Measurements from ENCODE around the gene POLD1. TPM values are rescaled to one million over a fixed set of nuclear protein-coding genes. Genes with fewer than 3 reads are reported as not detected.

POLD1 gene
- total RNA-seq, 1 donor from 2014 or later, result 18.9 TPM

DNA sequence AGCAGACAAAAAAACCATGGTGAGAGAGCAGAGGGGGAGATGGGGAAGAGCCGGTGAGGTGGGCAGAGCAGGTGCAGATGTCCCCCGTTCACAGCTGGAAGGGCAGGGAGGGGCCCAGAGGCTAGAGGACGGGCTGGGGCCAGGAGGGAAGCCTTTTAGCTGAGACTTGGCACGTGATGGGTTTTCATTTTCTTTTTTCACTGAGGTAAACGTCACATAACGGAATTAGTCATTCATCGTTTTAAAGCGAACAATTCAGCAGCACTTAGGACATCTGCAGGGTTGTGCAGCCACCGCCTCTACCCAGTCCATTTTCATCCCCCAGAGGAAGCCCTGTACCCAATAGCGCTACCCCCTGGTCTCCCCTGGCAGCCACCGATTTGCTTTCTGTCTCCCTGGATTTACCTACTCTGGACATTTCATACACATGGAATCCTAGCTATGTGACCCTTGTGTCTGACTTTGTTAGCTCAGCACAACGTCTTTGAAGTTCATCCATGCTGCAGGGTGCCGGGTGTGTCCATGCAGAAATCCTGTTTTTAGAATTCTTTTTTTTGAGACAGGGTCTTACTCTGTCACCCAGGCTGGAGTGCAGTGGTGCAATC is 76.1 kb downstream of the POLD1 start:
- H3K9me3 Mint-ChIP-seq (ENCODE audit: unreplicated experiment), result peaks cover 9% of the 10 kb centered on the region
- Histone ChIP-seq H2AFZ (ENCODE audit: low read depth, low read length) (peak overlapping the region; percentile 51), H3K4me3 (ENCODE audit: insufficient read depth, low read depth, low read length) (no peak overlapping the region), H4K20me1 (ENCODE audit: insufficient read depth, low read length) (no peaks in the 10 kb centered on the region), H3K4me2 (ENCODE audit: low read length) (peak overlapping the region; percentile 76), H3K27me3 (ENCODE audit: insufficient read depth, low read length) (no peaks in the 10 kb centered on the region), H3K36me3 (ENCODE audit: insufficient read depth, low read length) (no peaks in the 10 kb centered on the region), H3K9ac (ENCODE audit: low read length) (no peak overlapping the region), H3K79me2 (ENCODE audit: insufficient read depth, low read length) (no peaks in the 10 kb centered on the region), H3K27ac (ENCODE audit: low read depth, low read length) (no peak overlapping the region), H3K4me1 (ENCODE audit: insufficient read depth, low read length) (peaks cover 5% of the 10 kb centered on the region), H3K9me3 (ENCODE audit: insufficient read depth, low read depth, low read length) (no peaks in the 10 kb centered on the region)
- DNase-seq (ENCODE audit: low read depth) (peak; percentile 56), FAIRE-seq (no peak)
- no peak overlapping the region for H3K4me3 Mint-ChIP-seq (ENCODE audit: unreplicated experiment)
- no peaks in the 10 kb centered on the region for H3K36me3 Mint-ChIP-seq (ENCODE audit: low read depth, unreplicated experiment)
- H3K27ac Mint-ChIP-seq (ENCODE audit: unreplicated experiment), result no peak overlapping the region
- TF ChIP-seq CTCF (IDR thresholded peaks at IDR 0.05; ENCODE audit: insufficient read depth, low read depth, low read length) (peak; percentile 13), EZH2 (IDR thresholded peaks at IDR 0.05; ENCODE audit: insufficient read depth, low read length) (no peak)
- peaks cover 2% of the 10 kb centered on the region for H3K27me3 Mint-ChIP-seq (ENCODE audit: low read depth, unreplicated experiment)
- H3K4me1 Mint-ChIP-seq (ENCODE audit: low read depth, unreplicated experiment), result no peaks in the 10 kb centered on the region

- Histone ChIP-seq H4K20me1 (ENCODE audit: insufficient read depth, low read length) (no peaks in the 10 kb centered on the region), H3K4me3 (ENCODE audit: insufficient read depth, low read depth, low read length) (no peak overlapping the region), H3K79me2 (ENCODE audit: insufficient read depth, low read length) (no peaks in the 10 kb centered on the region), H3K27me3 (ENCODE audit: insufficient read depth, low read length) (no peaks in the 10 kb centered on the region), H3K36me3 (ENCODE audit: insufficient read depth, low read length) (no peaks in the 10 kb centered on the region), H3K9me3 (ENCODE audit: insufficient read depth, low read depth, low read length) (no peaks in the 10 kb centered on the region), H3K4me2 (ENCODE audit: low read length) (no peak overlapping the region), H2AFZ (ENCODE audit: low read depth, low read length) (peak overlapping the region; percentile 68), H3K9ac (ENCODE audit: low read length) (no peak overlapping the region), H3K27ac (ENCODE audit: low read depth, low read length) (no peak overlapping the region), H3K4me1 (ENCODE audit: insufficient read depth, low read length) (peaks cover 5% of the 10 kb centered on the region)
- H3K27ac Mint-ChIP-seq (ENCODE audit: unreplicated experiment), result no peak overlapping the region
- H3K36me3 Mint-ChIP-seq (ENCODE audit: low read depth, unreplicated experiment), result no peaks in the 10 kb centered on the region
- peak; percentile 34 for DNase-seq (ENCODE audit: low read depth)
- TF ChIP-seq CTCF (IDR thresholded peaks at IDR 0.05; ENCODE audit: insufficient read depth, low read depth, low read length) (peak; percentile 65), EZH2 (IDR thresholded peaks at IDR 0.05; ENCODE audit: insufficient read depth, low read length) (no peak)
- H3K4me1 Mint-ChIP-seq (ENCODE audit: low read depth, unreplicated experiment), result no peaks in the 10 kb centered on the region
- no peak overlapping the region for H3K4me3 Mint-ChIP-seq (ENCODE audit: unreplicated experiment)
- peaks cover 15% of the 10 kb centered on the region for H3K9me3 Mint-ChIP-seq (ENCODE audit: unreplicated experiment)
- FAIRE-seq, result no peak
- H3K27me3 Mint-ChIP-seq (ENCODE audit: low read depth, unreplicated experiment), result peaks cover 2% of the 10 kb centered on the region
These were observed 77.1 kb downstream of the POLD1 start for GRCh38 chr19:50461066-50461875.

- TF ChIP-seq EZH2 (IDR thresholded peaks at IDR 0.05; ENCODE audit: insufficient read depth, low read length) (no peak), CTCF (IDR thresholded peaks at IDR 0.05; ENCODE audit: insufficient read depth, low read depth, low read length) (no peak)
- Histone ChIP-seq H3K4me1 (ENCODE audit: insufficient read depth, low read length) (peaks cover 5% of the 10 kb centered on the region), H3K4me2 (ENCODE audit: low read length) (no peak overlapping the region), H3K27ac (ENCODE audit: low read depth, low read length) (no peak overlapping the region), H4K20me1 (ENCODE audit: insufficient read depth, low read length) (no peaks in the 10 kb centered on the region), H3K9me3 (ENCODE audit: insufficient read depth, low read depth, low read length) (no peaks in the 10 kb centered on the region), H3K4me3 (ENCODE audit: insufficient read depth, low read depth, low read length) (no peak overlapping the region), H3K36me3 (ENCODE audit: insufficient read depth, low read length) (no peaks in the 10 kb centered on the region), H3K9ac (ENCODE audit: low read length) (no peak overlapping the region), H3K27me3 (ENCODE audit: insufficient read depth, low read length) (no peaks in the 10 kb centered on the region), H2AFZ (ENCODE audit: low read depth, low read length) (no peak overlapping the region), H3K79me2 (ENCODE audit: insufficient read depth, low read length) (no peaks in the 10 kb centered on the region)
- DNase-seq (ENCODE audit: low read depth), result no peak
- FAIRE-seq, result no peak
- Mint-ChIP-seq H3K9me3 (ENCODE audit: unreplicated experiment) (peaks cover 18% of the 10 kb centered on the region), H3K27ac (ENCODE audit: unreplicated experiment) (no peak overlapping the region), H3K4me1 (ENCODE audit: low read depth, unreplicated experiment) (no peaks in the 10 kb centered on the region), H3K27me3 (ENCODE audit: low read depth, unreplicated experiment) (peaks cover 2% of the 10 kb centered on the region), H3K36me3 (ENCODE audit: low read depth, unreplicated experiment) (no peaks in the 10 kb centered on the region), H3K4me3 (ENCODE audit: unreplicated experiment) (no peak overlapping the region)
These were observed 78.8 kb downstream of the POLD1 start for GRCh38 chr19:50462970-50463369.

Measured in astrocyte (in vitro differentiated cells and primary cell).